ENCODE results near the gene CACNB4.

DNA sequence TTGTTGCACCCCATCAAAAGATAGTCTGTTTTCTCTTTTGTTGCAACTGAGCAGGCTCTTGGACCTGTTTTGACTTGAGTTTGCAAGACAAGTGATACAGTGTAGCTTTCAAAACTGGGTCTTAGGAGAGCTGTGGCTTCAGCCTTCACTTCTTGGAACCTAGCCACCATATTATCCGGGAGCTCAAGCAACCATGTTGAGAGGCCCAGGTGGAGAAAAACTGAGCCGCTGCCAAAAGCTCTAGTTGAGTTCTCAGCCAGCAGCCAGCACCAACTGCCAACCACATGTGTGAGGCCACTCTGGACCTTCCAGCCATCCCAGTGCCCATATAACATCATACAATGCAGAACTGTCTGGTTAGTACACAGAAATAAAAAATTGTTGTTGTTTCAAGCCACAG lies 5.4 kb downstream of the CACNB4 start:
- no peak for TF ChIP-seq ZNF766 (CRISPR knock-in tag; conservative IDR thresholded peaks at IDR 0.05)
- TF ChIP-seq POLR2G (IDR thresholded peaks at IDR 0.05; ENCODE audit: low read depth, low read length), result no peak
- no peak for TF ChIP-seq IRF2 (CRISPR knock-in tag; IDR thresholded peaks at IDR 0.05)
- TF ChIP-seq RAD21 (CRISPR knock-in tag; conservative IDR thresholded peaks at IDR 0.05 in 1 of 2, IDR thresholded peaks at IDR 0.05 in 1 of 2), result no peak
- TF ChIP-seq, protein P1, sequence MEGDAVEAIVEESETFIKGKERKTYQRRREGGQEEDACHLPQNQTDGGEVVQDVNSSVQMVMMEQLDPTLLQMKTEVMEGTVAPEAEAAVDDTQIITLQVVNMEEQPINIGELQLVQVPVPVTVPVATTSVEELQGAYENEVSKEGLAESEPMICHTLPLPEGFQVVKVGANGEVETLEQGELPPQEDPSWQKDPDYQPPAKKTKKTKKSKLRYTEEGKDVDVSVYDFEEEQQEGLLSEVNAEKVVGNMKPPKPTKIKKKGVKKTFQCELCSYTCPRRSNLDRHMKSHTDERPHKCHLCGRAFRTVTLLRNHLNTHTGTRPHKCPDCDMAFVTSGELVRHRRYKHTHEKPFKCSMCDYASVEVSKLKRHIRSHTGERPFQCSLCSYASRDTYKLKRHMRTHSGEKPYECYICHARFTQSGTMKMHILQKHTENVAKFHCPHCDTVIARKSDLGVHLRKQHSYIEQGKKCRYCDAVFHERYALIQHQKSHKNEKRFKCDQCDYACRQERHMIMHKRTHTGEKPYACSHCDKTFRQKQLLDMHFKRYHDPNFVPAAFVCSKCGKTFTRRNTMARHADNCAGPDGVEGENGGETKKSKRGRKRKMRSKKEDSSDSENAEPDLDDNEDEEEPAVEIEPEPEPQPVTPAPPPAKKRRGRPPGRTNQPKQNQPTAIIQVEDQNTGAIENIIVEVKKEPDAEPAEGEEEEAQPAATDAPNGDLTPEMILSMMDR (IDR thresholded peaks at IDR 0.05 in 2 of 3, conservative IDR thresholded peaks at IDR 0.05 in 1 of 3; ENCODE audit: insufficient read depth in 2 of 3, low read depth in 1 of 3, low read length in 3 of 3), result no peak
- no peak for TF ChIP-seq ZNF12 (CRISPR knock-in tag; IDR thresholded peaks at IDR 0.05)
- no peak for TF ChIP-seq TCF7L2 (IDR thresholded peaks at IDR 0.05; ENCODE audit: low read depth, low read length)
- TF ChIP-seq, protein P2, sequence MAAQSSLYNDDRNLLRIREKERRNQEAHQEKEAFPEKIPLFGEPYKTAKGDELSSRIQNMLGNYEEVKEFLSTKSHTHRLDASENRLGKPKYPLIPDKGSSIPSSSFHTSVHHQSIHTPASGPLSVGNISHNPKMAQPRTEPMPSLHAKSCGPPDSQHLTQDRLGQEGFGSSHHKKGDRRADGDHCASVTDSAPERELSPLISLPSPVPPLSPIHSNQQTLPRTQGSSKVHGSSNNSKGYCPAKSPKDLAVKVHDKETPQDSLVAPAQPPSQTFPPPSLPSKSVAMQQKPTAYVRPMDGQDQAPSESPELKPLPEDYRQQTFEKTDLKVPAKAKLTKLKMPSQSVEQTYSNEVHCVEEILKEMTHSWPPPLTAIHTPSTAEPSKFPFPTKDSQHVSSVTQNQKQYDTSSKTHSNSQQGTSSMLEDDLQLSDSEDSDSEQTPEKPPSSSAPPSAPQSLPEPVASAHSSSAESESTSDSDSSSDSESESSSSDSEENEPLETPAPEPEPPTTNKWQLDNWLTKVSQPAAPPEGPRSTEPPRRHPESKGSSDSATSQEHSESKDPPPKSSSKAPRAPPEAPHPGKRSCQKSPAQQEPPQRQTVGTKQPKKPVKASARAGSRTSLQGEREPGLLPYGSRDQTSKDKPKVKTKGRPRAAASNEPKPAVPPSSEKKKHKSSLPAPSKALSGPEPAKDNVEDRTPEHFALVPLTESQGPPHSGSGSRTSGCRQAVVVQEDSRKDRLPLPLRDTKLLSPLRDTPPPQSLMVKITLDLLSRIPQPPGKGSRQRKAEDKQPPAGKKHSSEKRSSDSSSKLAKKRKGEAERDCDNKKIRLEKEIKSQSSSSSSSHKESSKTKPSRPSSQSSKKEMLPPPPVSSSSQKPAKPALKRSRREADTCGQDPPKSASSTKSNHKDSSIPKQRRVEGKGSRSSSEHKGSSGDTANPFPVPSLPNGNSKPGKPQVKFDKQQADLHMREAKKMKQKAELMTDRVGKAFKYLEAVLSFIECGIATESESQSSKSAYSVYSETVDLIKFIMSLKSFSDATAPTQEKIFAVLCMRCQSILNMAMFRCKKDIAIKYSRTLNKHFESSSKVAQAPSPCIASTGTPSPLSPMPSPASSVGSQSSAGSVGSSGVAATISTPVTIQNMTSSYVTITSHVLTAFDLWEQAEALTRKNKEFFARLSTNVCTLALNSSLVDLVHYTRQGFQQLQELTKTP (IDR thresholded peaks at IDR 0.05; ENCODE audit: low read depth in 1 of 2, partially characterized antibody in 2 of 2), result no peak
- no peak for TF ChIP-seq JUND (IDR thresholded peaks at IDR 0.05; ENCODE audit: borderline replicate concordance, low read depth, low read length)
- no peak for TF ChIP-seq JUND (tag; IDR thresholded peaks at IDR 0.05; ENCODE audit: borderline replicate concordance, low read depth, low read length)
- no peak for TF ChIP-seq EGR1 (conservative IDR thresholded peaks at IDR 0.05)
- no peak for TF ChIP-seq STAT5B (CRISPR knock-in tag; IDR thresholded peaks at IDR 0.05)
- no peak for TF ChIP-seq REST (IDR thresholded peaks at IDR 0.05; ENCODE audit: borderline replicate concordance)
- TF ChIP-seq REST (CRISPR knock-in tag; IDR thresholded peaks at IDR 0.05; ENCODE audit: low read depth), result no peak

All from K562 (cell line).